Effector memory CD8-positive, alpha-beta T cell (primary cell): ENCODE results near the gene ECHDC3.

Experiments
- ATAC-seq: fragments of 150-1000 bp; cut with Tn5 transposase; replicated peaks from 2 replicates; pipeline ENCODE4 v1.10.0; 2021; ENCODE audit warnings: mild to moderate bottlenecking, moderate library complexity
- DNase-seq, 3 experiments: peaks; one replicate each; pipeline ENCODE4 v3.0.0; 2021
- H3K27ac Mint-ChIP-seq, 2 donors: one replicate each; pipeline ENCODE4 v1.8.0; 2022; ENCODE audit warnings: mild to moderate bottlenecking in 2 of 2, mixed read lengths in 2 of 2, moderate library complexity in 2 of 2
- H3K27me3 Mint-ChIP-seq, 2 donors: one replicate each; pipeline ENCODE4 v1.8.0; 2022; ENCODE audit warnings: mixed read lengths in 2 of 2
- H3K36me3 Mint-ChIP-seq: one replicate; pipeline ENCODE4 v1.8.0; 2022; ENCODE audit warnings: mild to moderate bottlenecking, moderate library complexity, mixed read lengths; ENCODE audit not compliant: insufficient read depth
- H3K4me1 Mint-ChIP-seq, 2 donors: one replicate each; pipeline ENCODE4 v1.8.0; 2022; ENCODE audit warnings: low read depth in 2 of 2, mixed read lengths in 2 of 2
- H3K4me3 Mint-ChIP-seq, 2 donors: one replicate each; pipeline ENCODE4 v1.8.0; 2022; ENCODE audit warnings: mild to moderate bottlenecking in 2 of 2, mixed read lengths in 2 of 2, moderate library complexity in 2 of 2
- H3K9me3 Mint-ChIP-seq, 2 donors: one replicate each; pipeline ENCODE4 v1.8.0; 2022; ENCODE audit warnings: mixed read lengths in 2 of 2

The ECHDC3 gene

DNA sequence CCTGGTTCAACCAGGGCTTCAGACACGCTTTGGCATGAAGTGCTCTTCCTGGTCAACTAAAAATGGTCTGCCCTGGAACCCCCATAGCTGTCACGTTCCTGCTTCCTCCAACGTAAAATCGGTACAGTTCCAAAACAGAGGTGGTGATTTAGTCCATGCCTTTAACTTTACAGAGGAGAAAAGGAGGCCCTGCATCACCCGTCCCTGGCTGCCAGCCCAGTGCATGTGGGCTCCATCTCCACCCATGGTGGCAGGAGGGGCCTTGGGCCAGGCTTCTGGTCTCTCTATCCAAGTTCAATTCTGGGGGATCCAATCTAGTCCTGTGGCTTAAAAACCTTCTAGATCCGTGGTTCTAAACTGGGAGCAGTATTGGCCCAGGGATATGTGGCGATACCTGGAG, 18.7 kb downstream of the ECHDC3 start:
- H3K36me3 Mint-ChIP-seq: no peaks in the 10 kb centered on the region
- no peak overlapping the region for H3K4me3 Mint-ChIP-seq
- no peaks in the 10 kb centered on the region for H3K4me1 Mint-ChIP-seq

DNA sequence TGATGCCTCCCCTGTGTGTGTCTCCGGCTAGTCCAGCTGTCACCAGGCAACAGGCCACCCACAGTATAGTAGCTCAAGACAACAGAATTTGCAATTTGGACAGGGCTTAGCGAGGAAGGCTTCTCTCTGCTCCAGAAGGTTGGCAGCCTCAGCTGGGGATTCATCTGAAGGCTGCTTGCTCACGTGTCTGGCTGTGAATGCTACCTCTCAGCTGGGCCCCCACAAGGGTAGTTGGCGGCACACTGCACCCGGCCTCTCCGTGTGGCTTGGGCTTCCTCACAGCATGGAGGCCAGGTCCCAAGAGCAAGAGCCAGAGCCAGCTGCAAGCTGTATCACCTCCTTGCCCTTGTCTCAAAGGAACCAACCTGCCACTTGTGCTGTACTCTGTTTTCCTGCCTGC, 19.2 kb downstream of the ECHDC3 start:
- Mint-ChIP-seq H3K4me1 (no peaks in the 10 kb centered on the region), H3K27ac (no peak overlapping the region), H3K4me3 (no peak overlapping the region), H3K27me3 (peaks cover 4 to 41% of the 10 kb centered on the region in 2 donors), H3K9me3 (no peaks in the 10 kb centered on the region), H3K36me3 (no peaks in the 10 kb centered on the region)
- no peak for ATAC-seq
- DNase-seq: no peak

More for the DNA sequence above, 18.7 kb downstream of the ECHDC3 start:
- no peaks in the 10 kb centered on the region for H3K9me3 Mint-ChIP-seq
- no peak for ATAC-seq
- DNase-seq: no peak
- H3K27me3 Mint-ChIP-seq: peaks cover 4 to 37% of the 10 kb centered on the region in 2 donors
- H3K27ac Mint-ChIP-seq: no peak overlapping the region

DNA sequence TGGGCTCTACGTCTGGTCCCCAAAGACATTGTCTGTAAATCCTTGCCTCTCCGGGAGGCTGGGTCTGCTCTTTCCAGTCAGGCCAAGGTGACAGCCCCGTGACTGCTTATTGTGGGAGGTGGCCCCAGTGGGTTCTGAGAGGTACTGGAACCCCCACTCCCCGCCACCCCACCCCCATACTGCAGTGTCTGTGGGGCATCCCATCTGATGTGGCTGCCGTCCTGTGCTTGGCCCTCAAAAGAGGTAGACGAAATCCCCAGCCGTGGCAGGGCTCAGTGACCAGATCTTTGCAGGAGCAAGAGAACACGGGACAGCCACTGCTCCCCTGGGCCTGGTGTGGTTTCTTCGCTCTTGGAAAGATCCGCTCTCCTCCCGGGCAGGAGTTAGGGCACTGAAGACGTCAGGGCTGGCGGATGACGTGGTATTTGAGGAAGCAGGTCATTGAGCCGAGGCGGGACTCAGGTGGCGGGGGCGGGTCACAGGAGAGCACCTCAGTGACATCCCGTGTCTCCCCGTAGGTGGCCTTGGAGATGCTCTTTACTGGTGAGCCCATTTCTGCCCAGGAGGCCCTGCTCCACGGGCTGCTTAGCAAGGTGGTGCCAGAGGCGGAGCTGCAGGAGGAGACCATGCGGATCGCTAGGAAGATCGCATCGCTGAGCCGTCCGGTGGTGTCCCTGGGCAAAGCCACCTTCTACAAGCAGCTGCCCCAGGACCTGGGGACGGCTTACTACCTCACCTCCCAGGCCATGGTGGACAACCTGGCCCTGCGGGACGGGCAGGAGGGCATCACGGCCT, 20.7 kb downstream of the ECHDC3 start:
- DNase-seq: no peak
- H3K36me3 Mint-ChIP-seq: no peaks in the 10 kb centered on the region
- H3K27me3 Mint-ChIP-seq: peaks cover 4 to 41% of the 10 kb centered on the region in 2 donors
- no peak for ATAC-seq
- no peak overlapping the region for H3K27ac Mint-ChIP-seq
- no peak overlapping the region for H3K4me3 Mint-ChIP-seq
- H3K4me1 Mint-ChIP-seq: no peaks in the 10 kb centered on the region
- no peaks in the 10 kb centered on the region for H3K9me3 Mint-ChIP-seq

GRCh38 chr10:11763501-11763861, 21.3 kb downstream of the ECHDC3 start:
- H3K27me3 Mint-ChIP-seq: peaks cover 4 to 47% of the 10 kb centered on the region in 2 donors
- no peak for ATAC-seq
- H3K4me1 Mint-ChIP-seq: no peaks in the 10 kb centered on the region
- no peak overlapping the region for H3K4me3 Mint-ChIP-seq
- H3K27ac Mint-ChIP-seq: no peak overlapping the region
- no peak for DNase-seq
- no peaks in the 10 kb centered on the region for H3K36me3 Mint-ChIP-seq
- H3K9me3 Mint-ChIP-seq: no peaks in the 10 kb centered on the region

DNA sequence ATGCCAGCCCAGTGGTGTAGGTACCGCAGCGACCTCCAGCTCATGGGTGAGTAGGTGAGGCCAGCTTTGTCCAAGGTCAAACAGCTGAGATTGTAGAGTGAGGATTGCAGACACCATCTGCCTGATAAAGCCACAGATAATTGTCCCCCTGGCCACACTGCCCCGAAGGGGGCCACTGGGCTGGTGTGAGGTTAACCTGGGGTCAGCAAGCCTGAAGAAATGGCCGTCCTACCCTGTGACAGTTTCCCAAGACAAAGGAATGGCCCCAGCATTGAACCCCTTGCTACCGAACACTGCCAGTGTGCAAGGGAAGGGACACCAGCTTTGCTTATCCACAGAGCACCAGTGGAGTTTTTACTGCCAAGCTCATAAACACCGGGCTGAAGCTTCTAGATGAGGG, 23.0 kb downstream of the ECHDC3 start:
- Mint-ChIP-seq H3K36me3 (no peaks in the 10 kb centered on the region), H3K27me3 (peaks cover 15 to 50% of the 10 kb centered on the region in 2 donors), H3K27ac (no peak overlapping the region), H3K9me3 (no peaks in the 10 kb centered on the region), H3K4me3 (no peak overlapping the region), H3K4me1 (no peaks in the 10 kb centered on the region)
- no peak for DNase-seq
- ATAC-seq: no peak

GRCh38 chr10:11772575-11773288, 30.6 kb downstream of the ECHDC3 start:
- Mint-ChIP-seq H3K36me3 (peaks cover 3% of the 10 kb centered on the region), H3K4me1 (no peaks in the 10 kb centered on the region), H3K27me3 (peaks cover 23 to 41% of the 10 kb centered on the region in 2 donors), H3K9me3 (no peaks in the 10 kb centered on the region), H3K27ac (no peak overlapping the region), H3K4me3 (no peak overlapping the region)
- DNase-seq (no peak), ATAC-seq (no peak)

GRCh38 chr10:11773761-11774441, 31.7 kb downstream of the ECHDC3 start:
- ATAC-seq (no peak), DNase-seq (no peak)
- H3K9me3 Mint-ChIP-seq: no peaks in the 10 kb centered on the region
- H3K4me3 Mint-ChIP-seq: no peak overlapping the region
- no peaks in the 10 kb centered on the region for H3K4me1 Mint-ChIP-seq
- peaks cover 3% of the 10 kb centered on the region for H3K36me3 Mint-ChIP-seq
- no peak overlapping the region for H3K27ac Mint-ChIP-seq
- H3K27me3 Mint-ChIP-seq: peaks cover 26 to 40% of the 10 kb centered on the region in 2 donors

GRCh38 chr10:11775412-11775811, 33.2 kb downstream of the ECHDC3 start:
- DNase-seq (no peak), ATAC-seq (no peak)
- H3K4me3 Mint-ChIP-seq: no peak overlapping the region
- no peak overlapping the region for H3K27ac Mint-ChIP-seq
- H3K4me1 Mint-ChIP-seq: no peaks in the 10 kb centered on the region
- H3K36me3 Mint-ChIP-seq: peaks cover 3% of the 10 kb centered on the region
- no peaks in the 10 kb centered on the region for H3K9me3 Mint-ChIP-seq
- H3K27me3 Mint-ChIP-seq: peaks cover 20 to 45% of the 10 kb centered on the region in 2 donors

DNA sequence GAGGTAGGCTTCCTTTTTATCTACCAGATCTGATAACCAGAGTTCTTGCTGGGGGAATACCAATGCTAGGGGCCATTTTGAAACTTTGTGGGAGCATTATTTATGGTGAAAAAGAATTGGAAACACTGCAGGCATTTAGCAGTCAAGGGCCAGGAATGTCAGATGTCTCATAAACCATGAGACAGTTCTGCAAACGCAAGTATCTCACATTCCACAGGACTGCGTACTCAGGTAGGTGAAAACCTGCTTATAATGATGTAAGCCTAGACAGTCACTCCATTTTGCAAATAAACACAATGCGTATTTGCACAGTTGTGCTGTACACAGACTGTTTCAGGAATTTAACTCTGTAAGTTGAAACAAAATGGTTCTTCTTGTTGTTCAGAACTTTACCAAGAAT, 33.9 kb downstream of the ECHDC3 start:
- H3K27me3 Mint-ChIP-seq: peaks cover 15 to 38% of the 10 kb centered on the region in 2 donors
- H3K27ac Mint-ChIP-seq: no peak overlapping the region
- ATAC-seq (no peak), DNase-seq (no peak)
- no peaks in the 10 kb centered on the region for H3K4me1 Mint-ChIP-seq
- no peak overlapping the region for H3K4me3 Mint-ChIP-seq
- no peaks in the 10 kb centered on the region for H3K9me3 Mint-ChIP-seq
- peaks cover 3% of the 10 kb centered on the region for H3K36me3 Mint-ChIP-seq

- Mint-ChIP-seq H3K27ac (no peak overlapping the region), H3K36me3 (no peaks in the 10 kb centered on the region), H3K4me3 (no peak overlapping the region), H3K4me1 (peaks cover 0 to 5% of the 10 kb centered on the region in 2 donors), H3K9me3 (no peaks in the 10 kb centered on the region), H3K27me3 (peaks cover 24 to 34% of the 10 kb centered on the region in 2 donors)
- DNase-seq (no peak), ATAC-seq (no peak)
Observed at GRCh38 chr10:11781114-11781513, 38.9 kb downstream of the ECHDC3 start.

GRCh38 chr10:11782793-11783557, 40.8 kb downstream of the ECHDC3 start:
- no peak overlapping the region for H3K27ac Mint-ChIP-seq
- H3K27me3 Mint-ChIP-seq: peaks cover 36 to 42% of the 10 kb centered on the region in 2 donors
- ATAC-seq: no peak
- peaks cover 0 to 5% of the 10 kb centered on the region in 2 donors for H3K4me1 Mint-ChIP-seq
- no peaks in the 10 kb centered on the region for H3K9me3 Mint-ChIP-seq
- no peak overlapping the region for H3K4me3 Mint-ChIP-seq
- DNase-seq: peak; percentile 15 to 22 (median 21)
- no peaks in the 10 kb centered on the region for H3K36me3 Mint-ChIP-seq

DNA sequence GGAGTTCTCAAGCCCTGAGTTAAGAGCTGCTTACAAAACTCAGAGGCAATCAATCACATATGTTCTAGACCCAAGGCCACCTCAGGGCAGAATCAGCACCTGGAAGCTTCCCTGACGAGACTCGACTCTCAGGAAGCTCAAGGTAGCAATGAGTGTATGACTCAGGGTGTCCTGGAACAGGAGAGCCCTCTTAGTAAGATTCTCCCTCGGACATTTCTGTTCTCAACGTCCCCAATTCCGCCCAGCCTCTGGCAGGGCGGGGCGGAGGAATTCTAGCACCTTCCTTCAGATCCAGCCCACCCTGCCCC, 41.3 kb downstream of the ECHDC3 start:
- ATAC-seq (no peak), DNase-seq (no peak)
- H3K36me3 Mint-ChIP-seq: no peaks in the 10 kb centered on the region
- peaks cover 0 to 5% of the 10 kb centered on the region in 2 donors for H3K4me1 Mint-ChIP-seq
- peaks cover 36 to 42% of the 10 kb centered on the region in 2 donors for H3K27me3 Mint-ChIP-seq
- H3K4me3 Mint-ChIP-seq: no peak overlapping the region
- no peaks in the 10 kb centered on the region for H3K9me3 Mint-ChIP-seq
- no peak overlapping the region for H3K27ac Mint-ChIP-seq

DNA sequence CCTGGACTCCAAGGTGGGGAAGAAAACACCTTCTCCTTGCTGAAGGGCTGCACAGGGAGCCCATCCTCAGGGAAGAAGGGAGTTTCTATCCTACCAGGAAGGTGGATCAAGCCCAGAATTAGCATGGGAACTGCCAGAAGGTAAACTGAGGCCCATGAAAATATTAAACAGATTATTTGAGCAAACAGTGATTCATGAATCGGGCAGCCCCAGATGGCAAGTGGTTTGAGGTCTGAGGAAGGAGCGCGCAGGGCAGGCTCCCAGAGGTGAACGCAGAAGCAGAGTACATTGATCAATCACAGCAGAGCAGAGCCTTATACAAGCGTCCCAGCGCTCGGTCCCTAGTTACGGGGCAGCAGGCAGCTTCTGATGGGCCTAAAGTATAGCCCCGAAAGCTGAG, 45.2 kb downstream of the ECHDC3 start:
- peaks cover 44 to 57% of the 10 kb centered on the region in 2 donors for H3K27me3 Mint-ChIP-seq
- H3K9me3 Mint-ChIP-seq: no peaks in the 10 kb centered on the region
- no peak for DNase-seq
- ATAC-seq: no peak
- H3K4me3 Mint-ChIP-seq: no peak overlapping the region
- H3K36me3 Mint-ChIP-seq: no peaks in the 10 kb centered on the region
- no peak overlapping the region for H3K27ac Mint-ChIP-seq
- peaks cover 0 to 5% of the 10 kb centered on the region in 2 donors for H3K4me1 Mint-ChIP-seq
